Measurements from ENCODE around the gene RAB32.

DNA sequence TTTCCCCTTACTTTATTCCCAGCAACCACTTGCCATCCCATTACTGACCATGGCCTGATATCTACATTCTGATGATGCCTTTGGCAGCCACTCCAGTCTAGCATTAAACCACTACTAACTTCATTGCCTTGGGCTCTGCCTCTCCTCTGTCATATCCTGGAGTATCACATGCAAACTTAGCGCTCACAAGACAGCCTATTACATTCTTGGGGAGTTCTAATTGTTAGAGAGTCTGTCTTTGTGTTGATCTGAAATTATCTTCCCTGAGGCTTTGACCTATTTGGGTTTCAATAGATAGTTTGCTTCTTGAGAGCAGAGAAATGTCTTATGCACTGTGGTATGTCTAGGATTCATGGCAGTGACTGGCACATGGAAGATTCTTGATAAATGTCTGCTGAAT lies 40.5 kb upstream of the RAB32 start:
- no peak for TF ChIP-seq POLR2A (IDR thresholded peaks at IDR 0.05; ENCODE audit: low read depth, low read length)
- no peak for TF ChIP-seq POLR2AphosphoS5 (IDR thresholded peaks at IDR 0.05; ENCODE audit: low read depth, low read length)
- no peak for TF ChIP-seq TAF1 (IDR thresholded peaks at IDR 0.05; ENCODE audit: borderline replicate concordance, low read depth, low read length)
